ENCODE results near the gene HTR1D.

- TF ChIP-seq EZH2 (IDR thresholded peaks at IDR 0.05; ENCODE audit: insufficient read depth, poor library complexity, severe bottlenecking) (no peak), EZH2phosphoT487 (IDR thresholded peaks at IDR 0.05; ENCODE audit: insufficient read depth, low read depth) (no peak)
Measured at GRCh38 chr1:23169727-23170335, 47.5 kb downstream of the HTR1D start.
